GM12878 (cell line): ENCODE results near the gene NLGN3. TPM values are rescaled to one million over a fixed set of nuclear protein-coding genes. Genes with fewer than 3 reads are reported as not detected.
A peak's percentile ranks its signal among the peaks of the same experiment; 100 is the strongest.

Experiments used
- ATAC-seq: fragments of 200-7000 bp; cut with Tn5 transposase; 3 replicates; pipeline ENCODE4 v1.9.1; 2020; ENCODE audit warnings: mild to moderate bottlenecking, moderate library complexity
- BruUV-seq: library from RNA; stranded (reverse); fragments of 400-500 nt; replicated peaks from 2 replicates; lab custom pipeline; 2021; lab: Mats Ljungman, UMichigan
- CTCF ChIA-PET: fragments of 300-600 bp; sonication (Branson Sonifier 250); formaldehyde crosslinking; extraction: SDS; loops from one replicate; lab custom pipeline; 2021; ENCODE audit warnings: inconsistent platforms; lab: Yijun Ruan, JAX
- POLR2A ChIA-PET: fragments of 350-600 bp; formaldehyde crosslinking; extraction: SDS; loops from one replicate; lab custom pipeline; 2021; ENCODE audit warnings: inconsistent platforms; lab: Charles Lee
- RAD21 ChIA-PET: fragments of 300-600 bp; sonication (Branson Sonifier 250); formaldehyde crosslinking; loops from one replicate; lab custom pipeline; 2023; ENCODE audit warnings: antibody characterized with exemption; ENCODE audit not compliant: unreplicated experiment; lab: Charles Lee
- SMC1A ChIA-PET: fragments of 300-600 bp; sonication (Branson Sonifier 250); formaldehyde crosslinking; loops from one replicate; lab custom pipeline; 2023; ENCODE audit not compliant: unreplicated experiment, uncharacterized antibody; lab: Charles Lee
- DNase-seq: peaks from one replicate; pipeline ENCODE4 v3.0.0-alpha.2; 2011; ENCODE audit warnings: low read depth, low spot score
- FAIRE-seq: peaks from 3 replicates; lab custom pipeline; 2011; peaks lifted over from hg19 to GRCh38; lab: Jason Lieb, UNC
- H2AFZ ChIP-seq: 2 replicates; pipeline ENCODE4 v1.6.0; 2011; ENCODE audit warnings: low read depth, low read length, control low read depth; ENCODE audit not compliant: control insufficient read depth
- H3K27ac ChIP-seq: 2 replicates; pipeline ENCODE4 v1.5.1; 2011; ENCODE audit warnings: control low read depth; ENCODE audit not compliant: control insufficient read depth, insufficient read depth
- H3K27me3 ChIP-seq, 2 experiments: replicated peaks in 1 of 2; 2 replicates each; pipeline versions ENCODE4 v1.6.0 to v1.6.1; 2011; ENCODE audit warnings: low read length in 1 of 2; ENCODE audit not compliant: control insufficient read depth in 2 of 2, insufficient read depth in 2 of 2
- H3K36me3 ChIP-seq, 2 experiments: 2 replicates each; pipeline ENCODE4 v1.5.1; 2011; ENCODE audit warnings: low read length in 1 of 2; ENCODE audit not compliant: control insufficient read depth in 2 of 2, insufficient read depth in 2 of 2
- H3K4me1 ChIP-seq: 2 replicates; pipeline ENCODE4 v1.6.1; 2011; ENCODE audit warnings: mild to moderate bottlenecking, low read length, moderate library complexity, mixed read lengths; ENCODE audit not compliant: control insufficient read depth, insufficient read depth
- H3K4me2 ChIP-seq: 2 replicates; pipeline ENCODE4 v1.6.0; 2011; ENCODE audit warnings: control low read depth; ENCODE audit not compliant: control insufficient read depth, insufficient read depth
- H3K4me3 ChIP-seq: fragments of 200-600 bp; sonication (generic); 2 replicates; pipeline ENCODE4 v1.5.1; 2016
- H3K79me2 ChIP-seq: 2 replicates; pipeline ENCODE4 v1.6.0; 2011; ENCODE audit warnings: low read length; ENCODE audit not compliant: control insufficient read depth, insufficient read depth
- H3K9ac ChIP-seq: 2 replicates; pipeline ENCODE4 v1.8.0; 2011; ENCODE audit warnings: low read length, control low read depth, mixed read lengths; ENCODE audit not compliant: control insufficient read depth, insufficient read depth
- H3K9me3 ChIP-seq: replicated peaks from 3 replicates; pipeline ENCODE4 v1.5.1; 2011; ENCODE audit warnings: mild to moderate bottlenecking, low read length; ENCODE audit not compliant: control insufficient read depth, insufficient read depth
- H4K20me1 ChIP-seq: 2 replicates; pipeline ENCODE4 v1.6.0; 2011; ENCODE audit not compliant: control insufficient read depth, insufficient read depth
- CHD4 ChIP-seq: fragments of 200-600 bp; sonication (generic); IDR thresholded peaks from 2 replicates; pipeline ENCODE4 v1.6.1; 2016; ENCODE audit warnings: mild to moderate bottlenecking
- CTCF ChIP-seq, 3 experiments: IDR thresholded peaks in 2 of 3; conservative IDR thresholded peaks in 1 of 3; 2 replicates each; pipeline ENCODE4 v1.5.1; 2011; ENCODE audit warnings: low read depth in 3 of 3, low read length in 3 of 3, mild to moderate bottlenecking in 3 of 3, control low read depth in 2 of 3, moderate library complexity in 2 of 3, inconsistent platforms in 1 of 3, mixed read lengths in 1 of 3; ENCODE audit not compliant: control insufficient read depth in 2 of 3, insufficient read depth in 1 of 3; ENCODE audit errors: extremely low read depth in 1 of 3
- FOXK2 ChIP-seq: fragments of 450-650 bp; IDR thresholded peaks from 2 replicates; pipeline ENCODE4 v1.6.1; 2017; ENCODE audit warnings: mild to moderate bottlenecking, moderate library complexity
- HSF1 ChIP-seq: fragments of 150-350 bp; IDR thresholded peaks from 2 replicates; pipeline ENCODE4 v1.6.1; 2014; ENCODE audit warnings: mild to moderate bottlenecking, low read depth, low read length
- MTA2 ChIP-seq: fragments of 450-650 bp; IDR thresholded peaks from 2 replicates; pipeline ENCODE4 v1.6.1; 2016; ENCODE audit warnings: low read depth, mild to moderate bottlenecking, moderate library complexity
- NBN ChIP-seq: fragments of 450-650 bp; IDR thresholded peaks from 2 replicates; pipeline ENCODE4 v1.6.1; 2016
- NFYB ChIP-seq: IDR thresholded peaks from 2 replicates; pipeline ENCODE4 v1.6.1; 2011; ENCODE audit warnings: low read depth, mild to moderate bottlenecking, low read length, improper control_type of control experiment, moderate library complexity; ENCODE audit not compliant: insufficient read depth
- NR2C2 ChIP-seq: IDR thresholded peaks from 2 replicates; pipeline ENCODE4 v1.6.1; 2011; ENCODE audit warnings: borderline replicate concordance, low read depth; ENCODE audit not compliant: control insufficient read depth, insufficient read length
- PML ChIP-seq: IDR thresholded peaks from 2 replicates; pipeline ENCODE4 v1.6.1; 2012; ENCODE audit warnings: low read length, inconsistent platforms
- SMARCA5 ChIP-seq: fragments of 450-650 bp; IDR thresholded peaks from 2 replicates; pipeline ENCODE4 v1.6.1; 2017; ENCODE audit warnings: mild to moderate bottlenecking
- SPI1 ChIP-seq: IDR thresholded peaks from 2 replicates; pipeline ENCODE4 v1.6.1; 2011; ENCODE audit warnings: low read depth, mild to moderate bottlenecking, low read length, moderate library complexity, borderline replicate concordance; ENCODE audit not compliant: insufficient read depth
- SREBF1 ChIP-seq: IDR thresholded peaks from 2 replicates; pipeline ENCODE4 v1.6.1; 2012; ENCODE audit warnings: mild to moderate bottlenecking, low read length
- ZBED1 ChIP-seq: IDR thresholded peaks from 2 replicates; pipeline ENCODE4 v1.6.1; 2016; ENCODE audit warnings: borderline replicate concordance
- ZBTB33 ChIP-seq: fragments of 450-650 bp; IDR thresholded peaks from 2 replicates; pipeline ENCODE4 v1.6.1; 2017; ENCODE audit warnings: mild to moderate bottlenecking
- ZNF217 ChIP-seq: fragments of 450-650 bp; IDR thresholded peaks from 2 replicates; pipeline ENCODE4 v1.6.1; 2017; ENCODE audit warnings: antibody characterized with exemption, mild to moderate bottlenecking
- ZNF24 ChIP-seq: fragments of 450-650 bp; IDR thresholded peaks from 2 replicates; pipeline ENCODE4 v1.6.1; 2017; ENCODE audit warnings: antibody characterized with exemption, mild to moderate bottlenecking
- ZNF622 ChIP-seq: fragments of 450-650 bp; IDR thresholded peaks from 2 replicates; pipeline ENCODE4 v1.6.1; 2017; ENCODE audit warnings: mild to moderate bottlenecking, inconsistent platforms
- WGBS: methylation state at CpG from one replicate; pipeline ENCODE4 v1.1.6; 2016; ENCODE audit warnings: low lambda C conversion rate; ENCODE audit not compliant: insufficient replicate concordance, insufficient coverage; ENCODE audit errors: missing lambda C conversion rate; 5-methylcytosine and 5-hydroxymethylcytosine counted together
- in situ Hi-C: fragments of 300-500 bp; cut with MboI; formaldehyde crosslinking; loops from 9 replicates; pipeline ENCODE4 v1.14.3; 2018; ENCODE audit warnings: mixed read lengths
- intact Hi-C: fragments of 100-400 bp; cut with micrococcal nuclease; formaldehyde crosslinking; loops from one replicate; pipeline ENCODE4 v1.14.2; 2022; ENCODE audit not compliant: unreplicated experiment
- polyA plus RNA-seq, 11 experiments: library from polyadenylated mRNA; depleted of rRNA in 4 of 11; unstranded in 6 of 11; stranded (reverse) in 5 of 11; fragments of >200 nt; fragmentation: Nextera tagmentation in 4 of 11; fragmentation: Illumina TruSeq in 1 of 11; extraction: Ambion mirVana in 4 of 11; extraction: Trizol in 1 of 11; gene quantifications; 1 replicate in 1 of 11; 2 replicates in 10 of 11; pipeline versions ENCODE4 v1.2.1 to v1.2.3, GENCODE V29; 2011 to 2016; ENCODE audit warnings: inconsistent platforms in 2 of 11, missing spikeins in 2 of 11, low read depth in 1 of 11
- total RNA-seq, 4 experiments: library from RNA; depleted of rRNA in 3 of 4; stranded (reverse); fragments of >200 nt in 3 of 4; fragmentation: Illumina TruSeq in 1 of 4; extraction: Trizol in 1 of 4; gene quantifications; 2 replicates each; pipeline versions ENCODE4 v1.2.1 to v1.2.3, GENCODE V29; 2013 to 2021

Gene NLGN3
- total and polyA plus RNA-seq, 10 of the 15 experiments (the other 5 are each of a cell fraction or from before 2014, with no cell fraction given): 0.07 to 0.73 (median 0.28) TPM

- in situ Hi-C loops: no loop called here
- H3K4me1 ChIP-seq: peaks cover 9% of the 10 kb centered on the region
- TF ChIP-seq HSF1: no peak
- TF ChIP-seq NR2C2: no peak
- TF ChIP-seq ZBED1: no peak
- TF ChIP-seq SPI1: no peak
- no peak for TF ChIP-seq ZBTB33
- no peak for TF ChIP-seq ZNF217
- no peak for TF ChIP-seq CHD4
- TF ChIP-seq ZNF24: no peak
- no peak for TF ChIP-seq FOXK2
- no peak for TF ChIP-seq PML
- no peak for TF ChIP-seq NFYB
- no peak for TF ChIP-seq MTA2
- no peak for TF ChIP-seq SMARCA5
- no peak for TF ChIP-seq SREBF1
- no peak for TF ChIP-seq ZNF622
- TF ChIP-seq NBN: no peak
- no peak for TF ChIP-seq CTCF (IDR thresholded peaks at IDR 0.05 in 2 of 3, conservative IDR thresholded peaks at IDR 0.05 in 1 of 3; ENCODE audit: control insufficient read depth in 2 of 3, extremely low read depth in 1 of 3, insufficient read depth in 1 of 3, low read depth in 3 of 3, low read length in 3 of 3)
Measured at GRCh38 chrX:71117358-71117757, 27.3 kb upstream of the NLGN3 start.

More at GRCh38 chrX:71117358-71117757, 27.3 kb upstream of the NLGN3 start:
- intact Hi-C loops: loop anchor here (10.0 kb wide), 1 partner anchor 247 kb away; the partner anchor contains the start of gene TAF1
- peak overlapping the region; percentile 71 for H3K4me2 ChIP-seq
- H2AFZ ChIP-seq: no peak overlapping the region
- no peaks in the 10 kb centered on the region for H3K27me3 ChIP-seq
- no peak for FAIRE-seq
- ChIA-PET RAD21 (interaction anchor here (1.2 to 3.7 kb wide), 5 partner anchors 11 to 166 kb away, joined by 4 to 29 read pairs (median 7); partner anchors contain the start of gene NONO), CTCF (interaction anchor here (1.6 to 2.5 kb wide), 4 partner anchors 12 to 20 kb away, joined by 6 to 17 read pairs (median 10); no protein-coding TSS in a partner anchor), POLR2A (interaction anchor here (0.6 to 3.1 kb wide), 12 partner anchors 8 to 459 kb away, joined by 3 to 34 read pairs (median 4); partner anchors contain the start of genes NONO, TAF1 and ZMYM3), SMC1A (interaction anchor here (1.0 to 2.3 kb wide), 7 partner anchors 13 to 59 kb away, joined by 3 to 18 read pairs (median 6); no protein-coding TSS in a partner anchor)
- H3K9me3 ChIP-seq: no peaks in the 10 kb centered on the region
- H3K9ac ChIP-seq: no peak overlapping the region
- H3K27ac ChIP-seq: 0 out of 2 replicates have a peak overlapping the region, but pooled peaks have one; percentile 81
- no peaks in the 10 kb centered on the region for H4K20me1 ChIP-seq
- WGBS: 87% methylated on average over 10 of the region's 10 CpGs
- no peak for DNase-seq
- no peak overlapping the region for H3K4me3 ChIP-seq
- no TSS peak for BruUV-seq
- H3K79me2 ChIP-seq: peaks cover 15% of the 10 kb centered on the region
- ATAC-seq: no peak
- peaks cover 0 to 4% of the 10 kb centered on the region in 2 experiments; a peak in 3 of 4 replicates for H3K36me3 ChIP-seq
